HG03342 (cell line): ENCODE data around the gene GLI2.

Experiments
- ATAC-seq: cut with Tn5 transposase; IDR thresholded peaks from one replicate; pipeline ENCODE4 v1.9.1; 2021; ENCODE audit warnings: mild to moderate bottlenecking, moderate library complexity; ENCODE audit not compliant: unreplicated experiment

GLI2 gene

GRCh38 chr2:120735746-120736170, at the start of gene GLI2:
TSS of gene GLI2 (plus strand) at chr2:120735868. CDS start at chr2:120797321, 61,453 bp downstream.
- no peak for ATAC-seq

- no peak for ATAC-seq
Observed at GRCh38 chr2:120685974-120686297, 49.7 kb upstream of the GLI2 start.

- ATAC-seq: no peak
Observed at GRCh38 chr2:120686511-120687168, 49.0 kb upstream of the GLI2 start.

DNA sequence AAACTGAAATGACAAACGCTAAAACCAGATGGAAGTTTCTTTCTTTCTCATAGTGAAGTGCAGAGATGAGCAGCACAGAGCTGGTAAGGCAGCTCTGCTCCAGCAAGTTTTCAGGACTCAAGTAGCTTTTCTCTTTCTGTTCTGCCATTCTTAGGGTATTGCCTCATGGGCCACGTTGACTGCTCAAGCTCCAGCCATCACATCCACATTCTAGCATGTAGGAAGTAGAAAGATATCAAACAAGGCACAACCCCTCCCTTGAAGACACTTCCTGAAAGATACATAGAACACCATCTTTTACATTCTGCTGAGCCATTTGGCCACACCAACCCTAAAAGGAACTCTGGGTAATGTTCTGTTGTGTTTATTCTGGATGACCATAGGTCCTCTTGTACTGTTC, 48.5 kb upstream of the GLI2 start:
- no peak for ATAC-seq

DNA sequence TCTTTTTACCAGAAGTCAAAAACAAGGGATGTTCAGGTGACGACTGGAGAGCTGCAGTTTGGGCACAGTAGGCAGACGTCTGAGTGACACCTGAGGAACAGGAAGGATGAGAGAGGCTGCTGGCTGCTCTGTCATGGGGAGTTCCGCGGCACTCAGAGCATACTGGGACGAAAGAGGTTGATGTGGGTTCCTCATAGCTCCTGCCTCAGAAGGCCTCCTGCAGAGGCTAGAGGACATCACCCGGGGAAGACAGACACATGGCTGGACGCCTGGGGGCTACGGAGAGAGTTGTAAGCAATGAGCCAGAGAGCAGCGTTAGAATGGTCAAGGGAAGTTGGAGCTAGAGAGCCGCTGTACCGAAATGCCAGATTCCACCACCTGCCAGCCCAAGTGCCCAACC, 45.1 kb upstream of the GLI2 start:
- ATAC-seq: no peak

DNA sequence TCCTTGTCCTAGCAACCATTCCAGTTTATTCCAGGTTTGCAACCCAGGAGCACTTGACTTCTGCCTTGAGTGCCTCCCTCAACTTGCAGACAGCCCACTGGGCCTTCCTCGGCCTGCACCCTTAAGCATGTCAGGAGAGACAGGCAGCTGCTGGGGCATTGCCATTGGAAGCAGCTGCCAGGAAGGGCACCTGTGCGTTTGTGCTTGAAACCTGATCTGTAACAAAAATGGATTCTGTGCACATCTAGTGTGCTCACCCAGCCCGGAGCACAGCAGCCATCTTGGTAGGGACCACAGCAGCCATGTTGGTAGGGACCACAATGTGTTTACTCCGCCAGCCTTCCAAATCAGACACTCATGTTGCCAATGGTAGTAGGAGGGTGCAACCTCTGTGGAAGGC, 44.3 kb upstream of the GLI2 start:
- no peak for ATAC-seq

- no peak for ATAC-seq
Observed at GRCh38 chr2:120692691-120693090, 43.0 kb upstream of the GLI2 start.

- ATAC-seq: no peak
Observed at GRCh38 chr2:120693121-120693520, 42.5 kb upstream of the GLI2 start.

DNA sequence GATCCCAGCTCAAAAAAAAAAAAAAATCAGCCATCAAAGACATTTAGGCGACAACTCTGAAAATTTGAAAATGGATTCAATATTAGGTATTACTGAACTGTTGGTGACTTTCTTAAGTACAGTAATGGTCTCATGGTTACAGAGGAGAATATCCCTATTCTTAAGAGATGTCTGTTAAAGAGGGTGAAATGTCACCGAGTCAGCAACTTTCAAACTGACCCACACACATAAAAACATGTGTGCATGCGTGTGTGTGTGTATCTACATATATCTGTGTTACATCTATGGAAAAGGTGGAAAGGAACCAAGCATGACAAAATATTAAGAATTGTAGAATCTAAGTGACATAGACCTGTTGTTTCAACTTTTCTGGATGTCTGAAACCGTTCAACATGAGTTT, 41.6 kb upstream of the GLI2 start:
- ATAC-seq: no peak

DNA sequence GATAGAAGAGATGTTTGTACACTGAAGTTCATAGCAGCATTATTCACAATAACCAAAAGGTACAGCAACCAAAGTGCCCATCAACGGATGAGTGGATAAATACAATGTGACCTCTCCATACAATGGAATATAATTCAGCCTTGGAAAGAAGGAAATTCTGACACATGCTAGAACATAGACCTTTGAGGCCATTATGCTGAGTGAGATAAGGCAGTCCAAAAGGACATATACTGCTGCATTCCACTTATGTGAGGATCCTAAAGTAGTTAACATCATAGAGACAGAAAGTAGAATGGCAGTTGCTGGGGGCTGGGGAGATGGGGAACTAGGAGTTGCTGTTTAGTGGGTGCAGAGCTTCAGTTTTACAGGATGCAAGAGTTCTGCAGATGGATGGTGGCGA, 38.2 kb upstream of the GLI2 start:
- no peak for ATAC-seq

DNA sequence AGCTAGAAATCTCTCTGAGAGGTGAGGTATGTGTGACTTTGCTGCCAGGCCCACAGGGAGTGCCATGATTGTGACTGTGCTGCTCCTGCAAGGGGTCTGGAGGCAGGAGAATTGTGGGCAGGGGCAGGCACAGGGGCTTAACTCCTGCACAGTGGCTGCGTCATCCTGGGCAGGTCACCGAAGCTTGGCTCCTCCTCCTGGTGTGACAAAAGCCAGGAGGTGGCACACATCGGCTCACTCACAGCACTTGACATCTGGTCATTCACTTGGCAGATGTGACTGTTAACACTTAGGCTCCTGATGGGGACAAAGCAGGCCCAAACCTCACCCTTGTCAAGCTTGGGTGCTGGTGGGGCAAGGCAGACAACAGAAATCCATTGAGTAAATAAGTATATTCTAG, 36.4 kb upstream of the GLI2 start:
- no peak for ATAC-seq

- ATAC-seq: no peak
Observed at GRCh38 chr2:120700659-120701058, 35.0 kb upstream of the GLI2 start.

DNA sequence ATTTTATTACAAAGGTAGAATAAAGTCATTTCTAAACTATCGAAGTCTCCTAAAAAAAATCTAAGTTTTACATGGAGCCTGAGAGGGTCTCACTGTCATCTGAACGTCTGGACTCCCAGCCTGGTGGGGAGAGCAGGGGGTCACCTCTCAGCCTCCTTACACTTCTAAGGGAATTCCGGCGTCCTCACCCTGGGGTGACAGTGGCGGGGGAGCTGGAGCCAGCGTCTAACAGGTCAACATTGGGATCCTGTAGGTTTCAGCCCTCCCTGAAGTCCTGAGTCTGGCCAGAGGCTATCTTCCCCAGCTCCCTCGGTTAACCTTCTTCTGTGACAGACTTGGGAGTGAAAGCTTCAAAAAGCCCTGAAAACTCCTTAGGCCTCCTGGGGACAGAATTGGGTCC, 34.6 kb upstream of the GLI2 start:
- no peak for ATAC-seq

- ATAC-seq: no peak
Observed at GRCh38 chr2:120701499-120701898, 34.2 kb upstream of the GLI2 start.

DNA sequence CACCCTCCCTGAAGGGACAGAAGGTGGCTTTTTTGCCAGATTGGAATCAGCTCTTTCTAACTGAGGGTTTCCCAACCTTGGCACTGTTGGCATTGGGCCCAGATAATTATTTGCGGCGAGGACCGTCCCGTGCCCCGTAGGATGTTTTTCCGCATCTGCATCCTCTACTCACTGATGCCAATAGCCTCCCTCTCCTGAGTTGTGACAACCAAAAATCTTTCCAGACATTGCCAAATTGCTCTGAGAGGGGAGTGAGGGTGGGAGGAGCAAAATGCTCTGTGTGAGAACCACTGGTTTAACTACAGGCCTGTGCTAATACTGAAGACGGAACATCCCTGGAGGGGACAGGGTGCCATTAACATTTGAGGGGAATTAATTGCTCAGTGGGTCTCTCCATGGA, 33.6 kb upstream of the GLI2 start:
- no peak for ATAC-seq

GRCh38 chr2:120702801-120703200, 32.9 kb upstream of the GLI2 start:
- no peak for ATAC-seq

- no peak for ATAC-seq
Observed at GRCh38 chr2:120703330-120703994, 32.2 kb upstream of the GLI2 start.

DNA sequence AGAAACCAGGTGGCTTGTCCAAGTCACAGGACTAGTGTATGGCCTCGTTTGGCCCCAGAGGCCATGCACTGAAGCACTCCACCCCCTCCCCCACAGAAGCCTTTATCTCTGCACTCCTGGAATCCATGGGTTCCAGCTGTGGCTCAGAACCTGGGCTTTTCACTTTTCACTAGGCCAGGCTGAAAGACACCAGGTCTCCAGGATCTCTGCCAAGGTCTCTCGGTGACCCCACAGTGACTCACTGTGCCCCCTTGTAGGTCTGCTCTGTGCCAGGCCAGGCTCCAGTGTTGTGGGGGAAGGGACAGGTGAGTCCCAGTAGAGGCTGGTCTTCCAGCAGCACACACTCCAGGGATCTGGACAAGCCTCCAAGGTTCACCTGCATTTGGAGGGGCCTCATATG, 31.0 kb upstream of the GLI2 start:
- ATAC-seq: no peak

DNA sequence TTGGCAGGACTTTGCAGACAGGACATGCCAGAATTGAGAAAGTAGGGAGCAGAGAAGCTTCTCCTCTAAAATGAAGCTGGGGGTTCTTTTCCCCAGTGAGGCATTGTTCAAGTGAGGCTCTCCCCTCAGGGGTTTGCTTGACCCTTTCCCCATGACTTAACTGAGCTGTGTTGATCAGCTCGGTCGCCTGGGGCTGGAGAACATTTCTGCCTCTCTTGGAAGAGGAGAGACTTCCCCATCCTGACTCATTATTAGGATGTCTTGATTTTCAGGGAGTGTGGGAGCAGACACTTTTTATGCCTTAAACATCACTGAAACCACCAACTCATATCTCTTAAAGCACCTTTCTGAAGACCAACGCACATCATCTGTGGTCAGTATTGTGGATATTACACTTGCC, 27.9 kb upstream of the GLI2 start:
- no peak for ATAC-seq

- ATAC-seq: no peak
Observed at GRCh38 chr2:120708944-120709607, 26.6 kb upstream of the GLI2 start.

DNA sequence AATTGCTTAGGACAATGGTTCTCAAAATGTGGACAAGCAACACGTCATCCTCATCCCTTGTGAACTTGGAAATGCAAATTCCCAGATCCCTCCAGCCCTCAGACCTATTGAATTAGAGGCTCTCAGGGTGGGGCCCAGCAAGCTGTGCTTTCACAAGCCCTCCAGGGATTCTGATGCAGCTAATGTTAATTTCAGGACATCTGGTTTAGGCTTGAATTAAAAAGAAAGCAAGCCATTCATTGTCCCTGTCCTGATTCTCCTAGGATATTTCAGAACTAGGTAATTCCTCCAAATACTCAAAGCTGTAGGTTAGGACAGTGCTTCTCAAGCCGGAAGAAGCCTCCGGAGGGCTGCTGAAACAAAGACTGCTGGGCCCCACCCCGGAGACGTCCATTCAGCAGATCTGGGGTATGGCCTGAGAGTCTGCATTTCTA, 26.0 kb upstream of the GLI2 start:
- no peak for ATAC-seq

DNA sequence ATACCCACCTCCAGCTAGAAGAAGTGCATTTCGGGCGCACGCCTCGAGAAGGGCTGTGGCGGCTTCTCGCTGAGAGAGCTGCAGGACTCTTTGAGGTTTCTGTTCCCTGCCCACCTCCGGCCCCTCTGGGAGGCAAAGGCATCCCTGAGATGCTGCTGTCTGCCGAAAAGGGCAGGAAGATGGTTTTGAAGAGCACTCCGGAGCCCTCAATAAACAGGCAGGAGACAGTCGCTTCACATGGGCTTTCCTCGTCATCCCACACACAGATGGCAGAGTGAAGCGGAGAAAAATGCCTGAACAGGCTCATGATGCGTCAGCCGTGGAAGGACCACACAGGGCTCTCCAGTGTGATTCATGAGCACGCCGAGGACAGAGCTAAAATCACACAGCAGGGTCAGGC, 25.4 kb upstream of the GLI2 start:
- ATAC-seq: no peak
